HepG2 (cell line): ENCODE results near the gene GPR176. TPM values are rescaled to one million over a fixed set of nuclear protein-coding genes. Genes with fewer than 3 reads are reported as not detected.

ENCODE experiments used
- ATAC-seq: fragments of 200-7000 bp; cut with Tn5 transposase; 3 replicates; pipeline ENCODE4 v1.9.1; 2020; ENCODE audit warnings: mild to moderate bottlenecking, moderate library complexity
- BruUV-seq: library from RNA; stranded (reverse); fragments of 400-500 nt; replicated peaks from 2 replicates; lab custom pipeline; 2021; lab: Mats Ljungman, UMichigan
- CTCF ChIA-PET: fragments of 300-600 bp; formaldehyde crosslinking; extraction: SDS; loops from one replicate; lab custom pipeline; 2021; ENCODE audit warnings: low total read pairs, inconsistent platforms, low intra/inter-chr PET ratio; lab: Yijun Ruan, JAX
- POLR2A ChIA-PET: fragments of 350-600 bp; sonication (Branson Sonifier 250); formaldehyde crosslinking; loops from one replicate; lab custom pipeline; 2020; ENCODE audit warnings: antibody characterized with exemption, inconsistent platforms; lab: Yijun Ruan, JAX
- DNase-seq: peaks from one replicate; pipeline ENCODE4 v3.0.0-alpha.2; 2015; ENCODE audit warnings: low spot score
- FAIRE-seq: peaks from 3 replicates; lab custom pipeline; 2011; peaks lifted over from hg19 to GRCh38; lab: Jason Lieb, UNC
- H2AFZ ChIP-seq: one replicate; pipeline ENCODE4 v1.6.1; 2011; ENCODE audit warnings: low read length, inconsistent platforms
- H3K27ac ChIP-seq: fragments of 300-600 bp; 3 replicates; pipeline ENCODE4 v1.8.0; 2011; ENCODE audit warnings: mixed run types, mild to moderate bottlenecking, mixed read lengths, low read length, inconsistent platforms; ENCODE audit not compliant: insufficient read depth; ENCODE audit errors: extremely low read length
- H3K27me3 ChIP-seq, 2 experiments: fragments of 200-600 bp in 1 of 2; 2 replicates in 1 of 2; 3 replicates in 1 of 2; pipeline versions ENCODE4 v1.6.0 to v1.8.0; 2011; ENCODE audit warnings: low read length in 2 of 2, mild to moderate bottlenecking in 2 of 2, moderate library complexity in 2 of 2, inconsistent platforms in 1 of 2; ENCODE audit not compliant: insufficient read depth in 2 of 2, control insufficient read depth in 1 of 2
- H3K36me3 ChIP-seq, 2 experiments: fragments of 200-600 bp in 1 of 2; replicated peaks in 1 of 2; 2 replicates in 1 of 2; 3 replicates in 1 of 2; pipeline versions ENCODE4 v1.5.1 to v1.8.0; 2011; ENCODE audit warnings: low read length in 2 of 2, inconsistent platforms in 1 of 2; ENCODE audit not compliant: insufficient read depth in 2 of 2, control insufficient read depth in 1 of 2
- H3K4me1 ChIP-seq: 2 replicates; pipeline ENCODE4 v1.5.1; 2012; ENCODE audit warnings: low read length, inconsistent platforms; ENCODE audit not compliant: insufficient read depth
- H3K4me2 ChIP-seq: 2 replicates; pipeline ENCODE4 v1.6.0; 2011; ENCODE audit warnings: low read depth, low read length, inconsistent platforms
- H3K4me3 ChIP-seq, 3 experiments: fragments of 200-600 bp in 1 of 3; sonication (generic), shearing (Covaris generic) in 1 of 3; replicated peaks in 1 of 3; 2 replicates each; pipeline ENCODE4 v1.5.1; 2011 to 2016; ENCODE audit warnings: low read length in 3 of 3, inconsistent platforms in 2 of 3, low read depth in 2 of 3, mild to moderate bottlenecking in 2 of 3, control low read depth in 1 of 3, mixed read lengths in 1 of 3; ENCODE audit not compliant: insufficient read depth in 1 of 3
- H3K79me2 ChIP-seq: one replicate; pipeline ENCODE4 v1.6.1; 2011; ENCODE audit warnings: low read length, inconsistent platforms; ENCODE audit not compliant: insufficient read depth
- H3K9ac ChIP-seq: 2 replicates; pipeline ENCODE4 v1.6.0; 2011; ENCODE audit warnings: mild to moderate bottlenecking, low read depth, low read length, inconsistent platforms; ENCODE audit not compliant: insufficient read depth
- H3K9me3 ChIP-seq: 2 replicates; pipeline ENCODE4 v1.5.1; 2012; ENCODE audit warnings: mild to moderate bottlenecking, low read length
- H4K20me1 ChIP-seq: 2 replicates; pipeline ENCODE4 v1.6.0; 2011; ENCODE audit warnings: inconsistent platforms, mild to moderate bottlenecking, low read length, moderate library complexity; ENCODE audit not compliant: insufficient read depth
- ATF7 ChIP-seq, 2 experiments: fragments of 450-650 bp in 1 of 2; sonication (generic) in 1 of 2; formaldehyde crosslinking in 1 of 2; IDR thresholded peaks; 2 replicates each; pipeline versions ENCODE4 v1.4.0 to v1.6.1; 2016 to 2020; ENCODE audit warnings: antibody characterized with exemption in 1 of 2, mild to moderate bottlenecking in 1 of 2, missing genetic modification reagents in 1 of 2
- MATR3 ChIP-seq: sonication (generic); formaldehyde crosslinking; IDR thresholded peaks from 2 replicates; pipeline ENCODE4 v1.4.0; 2020; ENCODE audit warnings: missing genetic modification reagents
- WGBS: methylation state at CpG from one replicate; pipeline ENCODE4 v1.1.6; 2017; ENCODE audit warnings: low lambda C conversion rate; 5-methylcytosine and 5-hydroxymethylcytosine counted together
- in situ Hi-C: cut with HindIII; loops from 2 replicates; pipeline ENCODE4 v1.10.0; 2017; ENCODE audit warnings: low pct_unique_long_range_greater_than_20kb; ENCODE audit not compliant: extremely low pct_ligation_motif_present
- intact Hi-C: fragments of 100-400 bp; cut with micrococcal nuclease; formaldehyde crosslinking; loops from one replicate; pipeline ENCODE4 v1.10.0; 2022; ENCODE audit not compliant: unreplicated experiment
- polyA plus RNA-seq, 8 experiments: library from polyadenylated mRNA; depleted of rRNA in 3 of 8; stranded (reverse) in 7 of 8; unstranded in 1 of 8; fragments of >200 nt; fragmentation: Illumina TruSeq in 4 of 8; extraction: Trizol in 4 of 8; gene quantifications; 2 replicates each; pipeline versions ENCODE4 v1.2.1 to v1.2.3, GENCODE V29; 2011 to 2016; ENCODE audit warnings: low read depth in 4 of 8, missing spikeins in 1 of 8, mixed read lengths in 1 of 8; ENCODE audit not compliant: insufficient read depth in 1 of 8
- total RNA-seq, 5 experiments: library from RNA; depleted of rRNA; stranded (reverse); fragments of >200 nt; fragmentation: Illumina TruSeq; extraction: Trizol; gene quantifications; 2 replicates each; pipeline ENCODE4 v1.2.3, GENCODE V29; 2016; ENCODE audit warnings: low read depth in 1 of 5
- TF ChIP-seq, protein P1 (sequence below): sonication (generic); formaldehyde crosslinking; IDR thresholded peaks from 2 replicates; pipeline ENCODE4 v1.8.0; 2022; ENCODE audit warnings: missing genetic modification reagents, low read depth, mild to moderate bottlenecking, borderline replicate concordance
- TF ChIP-seq, protein P2 (sequence below): sonication (generic); formaldehyde crosslinking; IDR thresholded peaks from 2 replicates; pipeline ENCODE4 v1.9.0; 2021; ENCODE audit warnings: mild to moderate bottlenecking, missing genetic modification reagents

GPR176 gene
- total and polyA plus RNA-seq, 2 of the 13 experiments (the other 11 are each of a cell fraction or from before 2014, with no cell fraction given): 0.11 to 0.20 TPM

DNA sequence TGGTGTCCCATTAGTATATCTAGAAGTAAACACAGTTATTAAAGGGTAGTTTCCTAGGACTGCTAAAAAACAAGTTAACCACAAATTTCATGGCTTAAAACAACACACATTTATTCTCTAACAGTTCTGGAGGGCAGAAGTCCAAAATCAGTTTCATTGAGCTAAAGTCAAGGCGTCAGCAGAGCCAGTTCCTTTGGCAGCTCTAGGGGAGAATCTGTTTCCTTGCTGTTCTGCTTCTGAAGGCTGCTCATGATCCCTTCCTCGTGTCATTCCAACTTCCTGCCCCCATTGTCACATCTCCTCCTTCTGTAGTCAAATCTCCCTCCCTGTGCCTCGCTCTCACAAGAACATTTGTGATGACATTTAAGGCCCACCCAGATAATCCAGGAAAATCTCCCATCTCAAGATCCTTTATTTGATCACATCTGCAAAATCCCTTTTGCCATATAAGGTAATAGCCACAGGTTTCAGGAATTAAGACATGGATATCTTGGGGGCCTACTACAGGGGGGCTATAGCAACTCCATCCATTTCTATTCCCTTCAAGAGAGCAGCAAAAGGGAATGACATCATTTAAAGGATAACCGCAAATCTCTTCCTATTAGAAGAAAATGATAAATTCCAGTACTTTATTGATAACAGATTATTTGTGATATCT is 50.1 kb downstream of the GPR176 start:
- Histone ChIP-seq H2AFZ (no peak overlapping the region), H3K9me3 (no peaks in the 10 kb centered on the region), H3K79me2 (no peaks in the 10 kb centered on the region), H3K4me3 (no peak overlapping the region), H4K20me1 (no peaks in the 10 kb centered on the region; the same call in 1 of the 2 replicates), H3K36me3 (no peaks in the 10 kb centered on the region), H3K4me1 (no peaks in the 10 kb centered on the region), H3K27me3 (peaks cover 0 to 8% of the 10 kb centered on the region in 2 experiments; a peak in 2 of 5 replicates), H3K9ac (no peak overlapping the region), H3K4me2 (no peak overlapping the region), H3K27ac (no peak overlapping the region)
- TF ChIP-seq, protein P1, sequence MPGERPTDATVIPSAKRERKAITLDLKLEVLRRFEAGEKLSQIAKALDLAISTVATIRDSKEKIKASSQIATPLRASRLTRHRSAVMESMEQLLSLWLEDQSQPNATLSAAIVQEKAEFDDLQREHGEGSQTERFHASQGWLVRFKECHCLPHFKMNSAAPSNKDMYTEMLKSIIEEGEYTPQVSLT (CRISPR knock-in tag): no peak
- TF ChIP-seq MATR3 (CRISPR knock-in tag) (no peak), ATF7 (IDR thresholded peaks at IDR 0.05) (peak; percentile 39; the same call in 1 of the 2 replicates), ATF7 (CRISPR knock-in tag; IDR thresholded peaks at IDR 0.05) (no peak)
- TF ChIP-seq, protein P2, sequence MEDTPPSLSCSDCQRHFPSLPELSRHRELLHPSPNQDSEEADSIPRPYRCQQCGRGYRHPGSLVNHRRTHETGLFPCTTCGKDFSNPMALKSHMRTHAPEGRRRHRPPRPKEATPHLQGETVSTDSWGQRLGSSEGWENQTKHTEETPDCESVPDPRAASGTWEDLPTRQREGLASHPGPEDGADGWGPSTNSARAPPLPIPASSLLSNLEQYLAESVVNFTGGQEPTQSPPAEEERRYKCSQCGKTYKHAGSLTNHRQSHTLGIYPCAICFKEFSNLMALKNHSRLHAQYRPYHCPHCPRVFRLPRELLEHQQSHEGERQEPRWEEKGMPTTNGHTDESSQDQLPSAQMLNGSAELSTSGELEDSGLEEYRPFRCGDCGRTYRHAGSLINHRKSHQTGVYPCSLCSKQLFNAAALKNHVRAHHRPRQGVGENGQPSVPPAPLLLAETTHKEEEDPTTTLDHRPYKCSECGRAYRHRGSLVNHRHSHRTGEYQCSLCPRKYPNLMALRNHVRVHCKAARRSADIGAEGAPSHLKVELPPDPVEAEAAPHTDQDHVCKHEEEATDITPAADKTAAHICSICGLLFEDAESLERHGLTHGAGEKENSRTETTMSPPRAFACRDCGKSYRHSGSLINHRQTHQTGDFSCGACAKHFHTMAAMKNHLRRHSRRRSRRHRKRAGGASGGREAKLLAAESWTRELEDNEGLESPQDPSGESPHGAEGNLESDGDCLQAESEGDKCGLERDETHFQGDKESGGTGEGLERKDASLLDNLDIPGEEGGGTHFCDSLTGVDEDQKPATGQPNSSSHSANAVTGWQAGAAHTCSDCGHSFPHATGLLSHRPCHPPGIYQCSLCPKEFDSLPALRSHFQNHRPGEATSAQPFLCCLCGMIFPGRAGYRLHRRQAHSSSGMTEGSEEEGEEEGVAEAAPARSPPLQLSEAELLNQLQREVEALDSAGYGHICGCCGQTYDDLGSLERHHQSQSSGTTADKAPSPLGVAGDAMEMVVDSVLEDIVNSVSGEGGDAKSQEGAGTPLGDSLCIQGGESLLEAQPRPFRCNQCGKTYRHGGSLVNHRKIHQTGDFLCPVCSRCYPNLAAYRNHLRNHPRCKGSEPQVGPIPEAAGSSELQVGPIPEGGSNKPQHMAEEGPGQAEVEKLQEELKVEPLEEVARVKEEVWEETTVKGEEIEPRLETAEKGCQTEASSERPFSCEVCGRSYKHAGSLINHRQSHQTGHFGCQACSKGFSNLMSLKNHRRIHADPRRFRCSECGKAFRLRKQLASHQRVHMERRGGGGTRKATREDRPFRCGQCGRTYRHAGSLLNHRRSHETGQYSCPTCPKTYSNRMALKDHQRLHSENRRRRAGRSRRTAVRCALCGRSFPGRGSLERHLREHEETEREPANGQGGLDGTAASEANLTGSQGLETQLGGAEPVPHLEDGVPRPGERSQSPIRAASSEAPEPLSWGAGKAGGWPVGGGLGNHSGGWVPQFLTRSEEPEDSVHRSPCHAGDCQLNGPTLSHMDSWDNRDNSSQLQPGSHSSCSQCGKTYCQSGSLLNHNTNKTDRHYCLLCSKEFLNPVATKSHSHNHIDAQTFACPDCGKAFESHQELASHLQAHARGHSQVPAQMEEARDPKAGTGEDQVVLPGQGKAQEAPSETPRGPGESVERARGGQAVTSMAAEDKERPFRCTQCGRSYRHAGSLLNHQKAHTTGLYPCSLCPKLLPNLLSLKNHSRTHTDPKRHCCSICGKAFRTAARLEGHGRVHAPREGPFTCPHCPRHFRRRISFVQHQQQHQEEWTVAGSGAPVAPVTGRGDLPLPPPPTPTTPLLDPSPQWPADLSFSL (CRISPR knock-in tag): no peak
- ATAC-seq: no peak
- DNase-seq: no peak
- ChIA-PET POLR2A (no interaction called here), CTCF (no interaction called here)
- no peak for FAIRE-seq
- WGBS: 25% methylated on average over 4 of the region's 4 CpGs
- BruUV-seq: no TSS peak
- intact Hi-C loops (no loop called here), in situ Hi-C loops (no loop called here)
